GM12874 (cell line): ENCODE data around the gene ZFY.

ENCODE experiments used
- CTCF ChIP-seq: IDR thresholded peaks from 2 replicates; pipeline ENCODE4 v1.5.1; 2011; ENCODE audit warnings: low read depth, mild to moderate bottlenecking, control low read depth, low read length, moderate library complexity; ENCODE audit not compliant: insufficient read depth

Gene ZFY

GRCh38 chrY:2913066-2913815 lies 21.9 kb upstream of the ZFY start:
- peak; percentile 33; the same call in 1 of the 2 replicates for TF ChIP-seq CTCF

GRCh38 chrY:2934078-2934477 lies 1.1 kb upstream of the ZFY start:
- TF ChIP-seq CTCF, result no peak

- peak; percentile 75 for TF ChIP-seq CTCF
Measured at GRCh38 chrY:2935716-2936435, 695 bp downstream of the ZFY start.

GRCh38 chrY:2936436-2936750 lies 1.2 kb downstream of the ZFY start:
- TF ChIP-seq CTCF, result no peak

- TF ChIP-seq CTCF, result no peak
Measured at GRCh38 chrY:2937149-2937548, 2.0 kb downstream of the ZFY start.

- no peak for TF ChIP-seq CTCF
Measured at GRCh38 chrY:2949590-2950252, 14.5 kb downstream of the ZFY start.

- TF ChIP-seq CTCF, result no peak
Measured at GRCh38 chrY:2950655-2951054, 15.5 kb downstream of the ZFY start.
